ENCODE measurements around the gene USP7. TPM values are rescaled to one million over a fixed set of nuclear protein-coding genes. Genes with fewer than 3 reads are reported as not detected.

The USP7 gene
- total RNA-seq, 1 experiment from 2014 or later = 148 TPM

- Mint-ChIP-seq H3K4me3 (ENCODE audit: unreplicated experiment) (no peak overlapping the region), H3K9me3 (ENCODE audit: unreplicated experiment) (no peaks in the 10 kb centered on the region), H3K36me3 (ENCODE audit: insufficient read depth, unreplicated experiment) (no peaks in the 10 kb centered on the region), H3K27ac (ENCODE audit: unreplicated experiment) (no peak overlapping the region), H3K27me3 (ENCODE audit: insufficient read depth, unreplicated experiment) (no peaks in the 10 kb centered on the region), H3K4me1 (ENCODE audit: low read depth, unreplicated experiment) (no peaks in the 10 kb centered on the region)
- BruUV-seq (replicated peaks) = no TSS peak
- CTCF ChIA-PET = no interaction called here
- intact Hi-C loops (cut with micrococcal nuclease; ENCODE audit: unreplicated experiment) = loop anchor here (10.0 kb wide), 1 partner anchor 67 kb away; no protein-coding TSS in a partner anchor
- Histone ChIP-seq H3K9me3 (no peaks in the 10 kb centered on the region), H3K4me1 (no peaks in the 10 kb centered on the region), H3K4me3 (ENCODE audit: low read depth, low read length) (no peak overlapping the region), H3K27me3 (replicated peaks; ENCODE audit: control insufficient read depth, insufficient read depth, low read length) (no peaks in the 10 kb centered on the region), H3K36me3 (ENCODE audit: control insufficient read depth, insufficient read depth, low read length) (no peaks in the 10 kb centered on the region)
- no peak for DNase-seq
- TF ChIP-seq, protein P1, sequence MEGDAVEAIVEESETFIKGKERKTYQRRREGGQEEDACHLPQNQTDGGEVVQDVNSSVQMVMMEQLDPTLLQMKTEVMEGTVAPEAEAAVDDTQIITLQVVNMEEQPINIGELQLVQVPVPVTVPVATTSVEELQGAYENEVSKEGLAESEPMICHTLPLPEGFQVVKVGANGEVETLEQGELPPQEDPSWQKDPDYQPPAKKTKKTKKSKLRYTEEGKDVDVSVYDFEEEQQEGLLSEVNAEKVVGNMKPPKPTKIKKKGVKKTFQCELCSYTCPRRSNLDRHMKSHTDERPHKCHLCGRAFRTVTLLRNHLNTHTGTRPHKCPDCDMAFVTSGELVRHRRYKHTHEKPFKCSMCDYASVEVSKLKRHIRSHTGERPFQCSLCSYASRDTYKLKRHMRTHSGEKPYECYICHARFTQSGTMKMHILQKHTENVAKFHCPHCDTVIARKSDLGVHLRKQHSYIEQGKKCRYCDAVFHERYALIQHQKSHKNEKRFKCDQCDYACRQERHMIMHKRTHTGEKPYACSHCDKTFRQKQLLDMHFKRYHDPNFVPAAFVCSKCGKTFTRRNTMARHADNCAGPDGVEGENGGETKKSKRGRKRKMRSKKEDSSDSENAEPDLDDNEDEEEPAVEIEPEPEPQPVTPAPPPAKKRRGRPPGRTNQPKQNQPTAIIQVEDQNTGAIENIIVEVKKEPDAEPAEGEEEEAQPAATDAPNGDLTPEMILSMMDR (IDR thresholded peaks at IDR 0.05; ENCODE audit: insufficient read depth in 1 of 2, low read depth in 1 of 2, low read length in 1 of 2, severe bottlenecking in 1 of 2, unreplicated experiment in 1 of 2) = no peak
- POLR2A ChIA-PET = no interaction called here
Observed at GRCh38 chr16:9002042-9002441, 38.3 kb upstream of the USP7 start.

DNA sequence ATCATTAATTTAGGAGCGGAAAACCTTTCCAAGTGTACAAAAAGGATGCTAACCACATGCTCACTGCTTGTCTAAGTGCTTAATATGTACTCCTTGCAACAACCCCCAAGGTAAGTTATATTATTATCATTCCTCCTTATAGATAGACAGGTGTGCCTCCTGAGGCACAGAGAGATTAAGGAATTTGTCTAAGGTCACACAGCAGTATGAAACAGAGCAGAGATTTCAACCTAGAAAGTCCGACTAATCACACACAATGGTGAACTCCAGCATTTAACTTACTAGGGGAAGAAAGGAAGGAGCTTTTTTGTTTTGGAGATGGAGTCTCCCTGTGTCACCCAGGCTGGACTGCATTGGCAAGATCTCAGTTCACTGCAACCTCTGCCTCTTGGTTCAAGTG is 37.0 kb upstream of the USP7 start:
- no TSS peak for BruUV-seq (replicated peaks)
- H3K4me1 ChIP-seq = no peaks in the 10 kb centered on the region
- intact Hi-C loops (cut with micrococcal nuclease; ENCODE audit: unreplicated experiment) = loop anchor here (10.0 kb wide), 1 partner anchor 66 kb away; no protein-coding TSS in a partner anchor
- no peak overlapping the region for H3K4me3 ChIP-seq (ENCODE audit: low read depth, low read length)
- Mint-ChIP-seq H3K27me3 (ENCODE audit: insufficient read depth, unreplicated experiment) (no peaks in the 10 kb centered on the region), H3K4me3 (ENCODE audit: unreplicated experiment) (no peak overlapping the region), H3K36me3 (ENCODE audit: insufficient read depth, unreplicated experiment) (no peaks in the 10 kb centered on the region), H3K4me1 (ENCODE audit: low read depth, unreplicated experiment) (no peaks in the 10 kb centered on the region), H3K27ac (ENCODE audit: unreplicated experiment) (no peak overlapping the region), H3K9me3 (ENCODE audit: unreplicated experiment) (no peaks in the 10 kb centered on the region)
- TF ChIP-seq, protein P1 (IDR thresholded peaks at IDR 0.05; ENCODE audit: insufficient read depth in 1 of 2, low read depth in 1 of 2, low read length in 1 of 2, severe bottlenecking in 1 of 2, unreplicated experiment in 1 of 2) = no peak
- H3K9me3 ChIP-seq = no peaks in the 10 kb centered on the region
- no peak for DNase-seq
- no peaks in the 10 kb centered on the region for H3K27me3 ChIP-seq (replicated peaks; ENCODE audit: control insufficient read depth, insufficient read depth, low read length)
- ChIA-PET POLR2A (no interaction called here), CTCF (no interaction called here)
- H3K36me3 ChIP-seq (ENCODE audit: control insufficient read depth, insufficient read depth, low read length) = no peaks in the 10 kb centered on the region

DNA sequence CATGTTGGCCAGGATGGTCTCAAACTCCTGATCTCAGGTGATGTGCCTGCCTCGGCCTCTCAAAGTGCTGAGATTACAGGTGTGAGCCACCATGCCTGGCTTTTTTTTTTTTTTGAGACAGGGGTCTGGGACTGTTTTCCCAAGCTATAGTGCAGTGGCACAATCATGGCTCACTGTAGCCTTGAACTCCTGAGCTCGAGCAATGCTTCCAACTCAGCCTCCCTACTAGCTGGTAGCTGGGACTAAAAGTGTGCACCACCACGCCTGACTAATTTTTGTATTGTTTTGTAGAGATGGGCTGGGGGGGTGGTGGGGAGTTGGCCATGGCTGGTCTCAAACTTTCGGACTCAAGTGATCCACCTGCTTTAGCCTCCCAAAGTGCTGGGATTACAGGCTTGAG is 36.1 kb upstream of the USP7 start:
- BruUV-seq (replicated peaks) = no TSS peak
- no peaks in the 10 kb centered on the region for H3K36me3 ChIP-seq (ENCODE audit: control insufficient read depth, insufficient read depth, low read length)
- no peaks in the 10 kb centered on the region for H3K27me3 Mint-ChIP-seq (ENCODE audit: insufficient read depth, unreplicated experiment)
- POLR2A ChIA-PET = no interaction called here
- no peaks in the 10 kb centered on the region for H3K9me3 ChIP-seq
- CTCF ChIA-PET = no interaction called here
- intact Hi-C loops (cut with micrococcal nuclease; ENCODE audit: unreplicated experiment) = loop anchor here (10.0 kb wide), 1 partner anchor 65 kb away; no protein-coding TSS in a partner anchor
- H3K4me3 ChIP-seq (ENCODE audit: low read depth, low read length) = no peak overlapping the region
- no peak for DNase-seq
- H3K27ac Mint-ChIP-seq (ENCODE audit: unreplicated experiment) = no peak overlapping the region
- H3K9me3 Mint-ChIP-seq (ENCODE audit: unreplicated experiment) = no peaks in the 10 kb centered on the region
- no peaks in the 10 kb centered on the region for H3K4me1 ChIP-seq
- no peaks in the 10 kb centered on the region for H3K27me3 ChIP-seq (replicated peaks; ENCODE audit: control insufficient read depth, insufficient read depth, low read length)
- no peaks in the 10 kb centered on the region for H3K36me3 Mint-ChIP-seq (ENCODE audit: insufficient read depth, unreplicated experiment)
- TF ChIP-seq, protein P1 (IDR thresholded peaks at IDR 0.05; ENCODE audit: insufficient read depth in 1 of 2, low read depth in 1 of 2, low read length in 1 of 2, severe bottlenecking in 1 of 2, unreplicated experiment in 1 of 2) = no peak
- H3K4me3 Mint-ChIP-seq (ENCODE audit: unreplicated experiment) = no peak overlapping the region
- H3K4me1 Mint-ChIP-seq (ENCODE audit: low read depth, unreplicated experiment) = no peaks in the 10 kb centered on the region
